CD4-positive, alpha-beta T cell treated with Interleukin-1 beta for 1 hour (primary cell): ENCODE data around the gene ITGA11.

Experiments used
- DNase-seq, 2 donors: peaks; one replicate each; pipeline ENCODE4 v3.0.0-alpha.2; 2020 to 2022

ITGA11 gene, protein sequence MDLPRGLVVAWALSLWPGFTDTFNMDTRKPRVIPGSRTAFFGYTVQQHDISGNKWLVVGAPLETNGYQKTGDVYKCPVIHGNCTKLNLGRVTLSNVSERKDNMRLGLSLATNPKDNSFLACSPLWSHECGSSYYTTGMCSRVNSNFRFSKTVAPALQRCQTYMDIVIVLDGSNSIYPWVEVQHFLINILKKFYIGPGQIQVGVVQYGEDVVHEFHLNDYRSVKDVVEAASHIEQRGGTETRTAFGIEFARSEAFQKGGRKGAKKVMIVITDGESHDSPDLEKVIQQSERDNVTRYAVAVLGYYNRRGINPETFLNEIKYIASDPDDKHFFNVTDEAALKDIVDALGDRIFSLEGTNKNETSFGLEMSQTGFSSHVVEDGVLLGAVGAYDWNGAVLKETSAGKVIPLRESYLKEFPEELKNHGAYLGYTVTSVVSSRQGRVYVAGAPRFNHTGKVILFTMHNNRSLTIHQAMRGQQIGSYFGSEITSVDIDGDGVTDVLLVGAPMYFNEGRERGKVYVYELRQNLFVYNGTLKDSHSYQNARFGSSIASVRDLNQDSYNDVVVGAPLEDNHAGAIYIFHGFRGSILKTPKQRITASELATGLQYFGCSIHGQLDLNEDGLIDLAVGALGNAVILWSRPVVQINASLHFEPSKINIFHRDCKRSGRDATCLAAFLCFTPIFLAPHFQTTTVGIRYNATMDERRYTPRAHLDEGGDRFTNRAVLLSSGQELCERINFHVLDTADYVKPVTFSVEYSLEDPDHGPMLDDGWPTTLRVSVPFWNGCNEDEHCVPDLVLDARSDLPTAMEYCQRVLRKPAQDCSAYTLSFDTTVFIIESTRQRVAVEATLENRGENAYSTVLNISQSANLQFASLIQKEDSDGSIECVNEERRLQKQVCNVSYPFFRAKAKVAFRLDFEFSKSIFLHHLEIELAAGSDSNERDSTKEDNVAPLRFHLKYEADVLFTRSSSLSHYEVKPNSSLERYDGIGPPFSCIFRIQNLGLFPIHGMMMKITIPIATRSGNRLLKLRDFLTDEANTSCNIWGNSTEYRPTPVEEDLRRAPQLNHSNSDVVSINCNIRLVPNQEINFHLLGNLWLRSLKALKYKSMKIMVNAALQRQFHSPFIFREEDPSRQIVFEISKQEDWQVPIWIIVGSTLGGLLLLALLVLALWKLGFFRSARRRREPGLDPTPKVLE

DNA sequence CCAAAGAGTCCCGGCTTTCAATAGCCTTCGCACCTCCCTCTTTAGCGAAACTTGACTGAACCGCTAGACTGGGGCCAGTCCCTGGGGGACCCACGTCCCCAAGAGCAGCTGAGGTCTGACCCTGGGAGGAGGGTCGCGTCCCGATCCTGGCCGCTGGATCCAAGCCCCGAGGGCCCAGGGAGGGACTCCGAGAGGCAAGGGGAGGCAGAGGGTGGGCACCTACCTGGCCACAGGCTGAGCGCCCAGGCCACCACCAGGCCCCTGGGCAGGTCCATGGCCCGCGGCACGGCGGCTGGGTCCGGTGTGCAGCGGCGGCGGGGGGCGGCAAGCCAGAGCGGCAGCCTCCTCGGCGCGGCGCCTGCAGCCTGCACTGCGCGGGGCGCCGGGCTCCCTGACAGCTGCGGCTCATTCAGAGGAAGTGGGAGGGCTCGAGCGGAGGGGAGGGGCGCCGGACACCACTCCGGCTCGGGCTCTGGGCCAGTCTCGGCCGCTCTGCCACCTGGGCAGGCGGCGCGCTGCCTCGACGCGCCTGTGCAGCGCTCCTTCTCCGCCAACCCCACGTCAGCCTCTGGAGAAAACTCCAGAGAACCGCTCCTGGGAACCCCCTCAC lies at the start of gene ITGA11:
TSS of gene ITGA11 (minus strand) at position 372 of the 610 bp plus-strand sequence. CDS start at position 275, 97 bp downstream.
- DNase-seq, result no peak

DNA sequence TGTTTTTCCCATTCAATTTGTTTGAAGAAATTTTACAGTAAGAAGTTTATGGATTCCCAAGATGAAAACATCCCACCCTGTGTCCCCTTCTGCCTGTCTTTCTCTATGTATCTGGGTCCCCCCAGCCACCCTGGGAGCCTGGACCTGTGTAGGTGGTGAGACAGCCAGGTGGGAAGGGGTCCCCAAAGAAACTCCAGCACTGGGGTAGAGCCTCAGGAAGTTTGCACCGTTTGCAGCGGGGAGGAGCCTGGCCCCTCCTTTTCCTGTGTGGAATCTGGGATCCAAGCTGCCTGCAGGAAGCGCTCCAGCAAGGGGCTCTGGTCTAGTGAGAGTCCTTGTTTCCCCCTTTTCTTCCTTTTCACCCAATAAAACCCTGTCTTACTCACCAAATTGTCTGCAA lies 49.4 kb upstream of the ITGA11 start:
- DNase-seq, result no peak

DNA sequence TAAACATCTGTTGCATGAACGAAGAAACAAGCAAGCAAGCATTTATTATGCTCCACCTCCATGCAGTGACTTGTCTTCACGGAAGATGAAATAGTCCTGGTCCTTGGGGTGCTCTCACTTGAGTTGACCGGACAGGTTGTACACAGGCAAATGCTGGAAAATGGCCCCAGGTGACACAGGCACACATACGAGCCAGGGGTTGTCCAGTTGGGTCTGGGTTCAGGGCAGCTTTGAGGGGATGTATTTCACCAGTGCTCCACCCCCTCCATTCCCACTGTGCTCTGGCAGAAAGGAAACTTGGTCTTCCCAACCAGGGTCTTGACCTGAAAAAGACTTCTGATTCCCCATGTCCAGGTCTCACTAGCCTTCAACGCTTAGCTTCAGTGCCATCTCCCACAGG lies 48.3 kb upstream of the ITGA11 start:
- no peak for DNase-seq

DNA sequence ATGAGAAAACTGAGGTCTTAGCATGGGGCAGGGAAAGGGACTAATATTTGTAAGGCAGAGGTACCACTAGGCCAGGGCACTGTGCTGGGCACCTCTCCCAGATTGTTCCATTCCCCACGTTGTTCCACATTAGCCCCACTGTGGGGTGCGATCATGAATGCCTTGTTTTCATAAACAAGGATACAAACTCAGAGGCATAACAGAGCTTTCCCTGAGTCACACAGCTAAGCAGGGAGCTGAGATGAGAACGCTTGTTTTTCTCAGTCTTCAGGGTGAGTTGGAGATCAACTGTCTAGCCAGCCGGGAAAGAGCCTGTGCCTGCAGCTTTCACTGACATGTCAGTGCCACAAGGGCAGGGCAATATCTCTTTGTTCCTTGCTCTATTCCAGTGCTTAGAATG lies 47.9 kb upstream of the ITGA11 start:
- no peak for DNase-seq

DNA sequence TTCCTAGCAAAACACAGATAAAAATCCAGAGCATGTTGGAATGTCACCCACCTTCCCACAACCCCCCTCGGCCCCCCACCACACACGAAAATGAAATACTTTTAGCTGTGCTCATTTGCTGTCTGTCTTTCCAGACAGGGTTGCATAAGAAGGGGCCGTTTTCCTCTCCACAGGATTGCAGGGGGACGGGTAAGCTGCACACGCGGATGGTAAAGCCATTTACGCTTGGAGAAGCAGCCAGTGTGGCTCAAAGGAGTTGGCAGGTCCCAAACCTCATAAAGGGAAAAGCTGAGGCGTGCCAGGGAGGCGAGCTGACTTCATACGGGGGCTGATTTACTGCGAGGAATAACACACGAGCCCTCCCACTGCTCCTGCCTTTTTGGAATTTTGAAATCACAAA lies 47.4 kb upstream of the ITGA11 start:
- DNase-seq, result no peak

DNA sequence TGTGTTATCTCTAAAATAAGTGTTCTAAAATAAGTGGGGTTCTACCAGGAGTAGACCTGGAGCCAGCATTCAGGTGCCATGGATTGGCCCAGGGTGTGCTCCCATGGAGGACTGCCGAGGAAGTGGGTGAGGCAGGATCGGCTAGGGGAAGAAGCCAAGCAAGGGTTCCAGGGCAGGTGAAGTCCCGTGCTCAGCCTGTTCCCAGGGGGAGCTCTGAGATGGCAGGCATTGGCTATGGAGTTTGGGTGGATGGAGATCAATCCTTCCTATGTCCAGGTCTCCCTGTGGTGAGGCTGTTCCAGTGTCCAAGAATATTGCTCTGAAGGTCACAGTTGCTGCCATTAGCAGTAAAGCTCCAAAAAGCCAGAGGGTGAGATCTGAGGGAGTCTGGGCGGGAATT lies 46.9 kb upstream of the ITGA11 start:
- no peak for DNase-seq

DNA sequence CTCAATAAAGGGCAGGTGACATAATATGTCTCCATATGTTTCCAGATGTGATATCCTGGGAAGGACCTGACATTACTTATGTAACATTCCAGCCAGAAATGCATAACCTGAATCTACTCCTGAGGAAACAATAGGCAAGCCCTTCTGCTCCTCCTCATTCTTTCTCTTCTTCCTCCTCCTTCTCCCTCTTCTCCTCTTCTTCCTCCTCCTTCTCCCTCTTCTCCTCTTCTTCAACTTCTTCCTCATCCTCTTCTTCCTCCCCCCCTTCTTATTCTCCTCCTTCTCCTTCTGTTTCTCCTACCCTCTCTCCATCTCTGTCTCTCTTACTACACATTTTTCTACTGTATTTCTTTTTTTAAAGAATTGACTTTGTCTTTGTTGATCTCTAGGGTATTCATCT lies 43.5 kb upstream of the ITGA11 start:
- no peak for DNase-seq

DNA sequence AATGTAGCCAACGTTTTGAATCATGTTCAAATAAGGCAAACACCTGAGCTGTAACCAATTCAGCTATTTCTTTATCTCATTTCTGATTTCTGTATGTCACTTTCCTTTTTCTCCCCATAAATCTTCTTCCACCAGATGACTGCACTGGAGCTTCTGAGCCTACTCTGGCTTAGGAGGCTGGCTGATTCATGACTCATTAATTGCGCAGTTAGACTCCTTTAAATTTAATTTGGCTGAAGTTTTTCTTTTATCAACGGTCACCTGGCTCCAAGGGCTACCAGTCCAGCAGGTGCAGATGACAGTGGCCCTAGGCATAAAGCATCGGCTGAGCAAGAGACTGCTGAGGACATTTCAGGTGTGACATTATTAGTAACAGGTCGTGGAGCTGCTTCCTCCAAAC lies 39.6 kb upstream of the ITGA11 start:
- no peak for DNase-seq

DNA sequence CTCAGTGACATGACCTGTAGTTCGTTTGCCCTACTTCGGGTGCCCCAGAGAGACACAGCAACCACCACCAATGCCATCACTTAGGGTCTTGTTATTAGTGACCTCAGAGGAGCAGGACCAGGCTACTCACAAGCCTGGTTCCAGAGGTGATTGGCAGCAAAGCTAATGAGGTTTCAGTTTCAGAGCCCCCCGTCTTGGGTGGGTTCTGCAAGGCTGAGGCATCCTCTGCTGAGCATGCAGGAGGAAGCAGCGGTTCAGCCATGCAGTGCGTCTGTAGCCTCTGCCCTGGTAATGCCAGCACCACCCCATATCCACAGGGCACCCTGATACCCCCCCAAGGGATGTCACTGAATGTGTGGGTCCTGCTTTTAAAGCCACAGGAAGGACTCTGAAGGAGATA lies 39.0 kb upstream of the ITGA11 start:
- DNase-seq, result no peak

DNA sequence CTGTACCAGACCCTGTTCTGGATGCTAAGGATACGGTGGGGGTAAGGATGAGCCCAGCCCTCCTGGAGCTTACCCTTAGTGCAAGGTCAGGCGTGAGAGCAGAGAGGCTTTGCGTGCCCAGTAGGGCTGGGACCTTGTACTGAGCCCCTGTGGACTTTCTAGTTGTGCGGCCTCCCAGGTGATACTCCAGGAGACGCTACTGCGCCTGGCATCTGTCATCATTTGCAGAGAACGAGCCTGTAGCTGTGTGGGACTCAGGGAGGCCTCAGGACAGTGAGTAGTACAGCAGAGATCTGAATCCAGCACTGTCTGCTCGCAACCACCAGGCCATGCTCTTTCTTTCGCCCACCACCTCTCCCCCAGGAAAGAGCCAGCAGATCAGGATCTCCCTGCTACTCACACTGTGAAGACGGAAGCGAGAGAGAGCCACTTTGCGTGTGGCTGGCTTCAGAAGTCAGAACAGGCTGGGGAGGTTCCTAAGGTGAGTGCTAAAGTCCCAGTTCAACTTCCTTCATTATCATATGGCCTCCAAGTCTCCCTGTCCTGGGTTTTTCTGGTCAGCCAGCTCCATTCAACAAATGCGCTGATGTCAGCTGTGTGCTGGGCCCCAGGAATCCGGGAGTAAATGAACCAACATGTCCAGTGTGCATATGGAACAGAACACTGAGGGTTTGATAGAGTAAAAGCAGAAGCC lies 38.2 kb upstream of the ITGA11 start:
- no peak for DNase-seq

DNA sequence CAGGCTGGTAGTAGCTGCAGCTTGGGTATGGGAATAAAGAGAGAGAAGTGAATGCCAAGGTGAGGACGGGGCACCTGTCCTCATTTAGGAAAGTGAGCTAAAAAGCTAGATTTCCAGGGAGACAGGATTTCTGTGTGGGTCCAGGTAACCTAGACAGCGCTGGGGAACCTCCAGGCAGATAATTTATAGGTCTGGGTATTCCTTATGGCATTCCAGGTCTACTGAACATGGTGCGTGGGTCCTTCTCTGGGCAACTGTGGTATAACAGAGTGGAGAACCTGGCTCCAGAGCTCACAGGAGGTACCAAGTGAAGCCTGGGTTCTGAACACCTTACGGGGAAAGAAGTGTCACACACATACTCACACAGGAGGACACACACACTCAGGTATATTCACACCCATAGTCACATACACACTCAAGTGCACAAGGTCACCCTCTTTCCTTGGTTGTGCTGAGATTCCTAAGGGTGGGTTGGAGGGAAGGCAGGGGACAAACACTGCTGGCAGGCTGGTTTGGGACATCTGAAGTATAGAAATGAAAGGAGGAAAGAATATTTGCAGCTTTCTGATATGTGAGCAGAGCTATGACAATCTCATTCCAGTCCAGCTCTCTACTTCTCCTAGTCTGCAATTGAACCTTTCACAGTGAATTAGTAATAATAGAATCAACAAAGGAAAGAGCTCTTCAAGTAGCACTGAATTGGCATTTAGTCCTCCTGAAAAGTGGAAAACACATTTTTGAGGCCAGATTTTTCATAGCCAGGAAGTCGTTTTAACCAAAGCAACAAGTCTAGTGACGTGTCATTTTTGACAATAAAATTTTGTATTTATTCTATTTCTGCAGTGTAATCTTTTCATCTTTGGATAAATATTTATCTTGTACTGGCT lies 37.4 kb upstream of the ITGA11 start:
- no peak for DNase-seq

DNA sequence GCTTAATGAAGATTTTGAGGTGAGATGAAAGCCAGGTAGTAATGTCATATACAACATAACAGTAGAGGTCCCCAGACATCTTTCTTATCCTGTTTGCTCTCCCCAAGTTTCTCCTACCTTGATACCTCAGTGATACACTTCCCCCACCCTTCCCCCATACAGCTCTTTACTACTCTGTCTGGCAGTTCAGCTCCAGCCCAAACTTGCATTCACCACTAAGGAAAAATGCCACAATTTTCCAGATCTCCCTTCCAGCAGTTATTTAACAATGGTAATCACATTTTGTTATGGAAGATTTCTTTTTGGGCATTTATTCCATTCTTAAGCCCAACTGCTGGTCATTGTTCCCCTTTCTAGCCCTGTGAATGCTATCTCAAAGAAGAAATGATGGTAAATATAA lies 34.9 kb upstream of the ITGA11 start:
- DNase-seq, result no peak

DNA sequence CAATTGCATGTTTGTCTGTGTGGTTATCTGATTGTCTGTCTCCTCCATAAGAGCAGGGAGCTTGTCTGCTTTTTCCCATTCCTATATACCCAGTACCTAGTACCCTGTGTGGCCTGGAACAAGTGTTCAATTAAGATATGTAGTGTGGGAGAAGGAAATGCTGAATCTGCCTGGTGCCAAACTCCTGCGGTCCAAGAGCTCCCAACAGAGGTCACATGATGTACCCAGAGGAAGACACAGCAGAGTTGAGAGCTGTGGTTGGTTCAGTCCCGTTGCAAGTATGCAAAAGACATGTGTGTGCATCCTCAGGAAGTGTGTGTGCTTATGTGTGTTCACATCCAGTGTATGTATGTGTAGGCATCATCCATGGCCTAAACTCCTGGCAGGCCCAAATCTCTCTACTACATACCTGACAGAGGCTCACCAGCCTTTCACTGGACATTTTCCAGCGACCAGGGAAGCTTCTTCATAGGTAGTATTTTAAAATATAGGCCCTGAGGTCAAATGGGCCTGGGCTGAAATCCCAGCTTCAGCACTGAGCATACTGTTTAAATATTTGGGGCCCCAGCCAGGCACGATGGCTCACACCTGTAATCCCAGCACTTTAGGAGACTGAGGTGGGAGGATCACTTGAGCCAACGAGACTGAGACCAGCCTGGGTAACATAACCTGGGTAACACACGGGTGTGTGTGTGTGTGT lies 34.0 kb upstream of the ITGA11 start:
- DNase-seq, result no peak

DNA sequence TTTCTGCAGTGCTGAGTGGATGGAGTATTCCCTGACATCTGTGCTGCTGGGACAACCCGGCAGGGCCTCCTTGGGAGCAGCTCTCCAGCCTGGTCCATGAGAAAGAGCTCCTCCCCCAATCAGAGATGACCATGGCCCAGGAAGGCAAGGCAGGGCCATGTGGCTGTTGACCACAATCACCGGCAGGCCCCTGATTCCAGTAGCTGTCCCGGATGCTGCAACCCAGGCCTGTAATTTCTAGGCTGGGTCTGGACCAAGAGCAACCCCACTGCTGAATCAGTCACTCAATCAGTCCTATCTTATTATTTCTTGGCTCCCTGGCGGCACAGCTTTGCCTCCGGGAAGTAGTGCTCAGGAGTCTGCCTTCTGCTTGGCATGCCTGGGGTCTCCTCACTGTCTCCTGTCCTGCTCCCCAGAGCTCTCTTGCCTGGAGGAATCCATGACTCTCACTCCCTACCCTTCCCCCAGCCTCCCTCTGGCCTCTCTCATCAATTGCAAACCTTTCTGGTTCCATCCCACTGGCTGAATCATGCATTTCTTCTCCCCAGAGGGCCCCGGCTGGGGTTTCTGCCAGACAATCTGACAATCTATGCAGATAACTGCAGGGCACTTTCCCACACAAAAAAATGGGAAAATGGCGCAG lies 32.6 kb upstream of the ITGA11 start:
- no peak for DNase-seq

DNA sequence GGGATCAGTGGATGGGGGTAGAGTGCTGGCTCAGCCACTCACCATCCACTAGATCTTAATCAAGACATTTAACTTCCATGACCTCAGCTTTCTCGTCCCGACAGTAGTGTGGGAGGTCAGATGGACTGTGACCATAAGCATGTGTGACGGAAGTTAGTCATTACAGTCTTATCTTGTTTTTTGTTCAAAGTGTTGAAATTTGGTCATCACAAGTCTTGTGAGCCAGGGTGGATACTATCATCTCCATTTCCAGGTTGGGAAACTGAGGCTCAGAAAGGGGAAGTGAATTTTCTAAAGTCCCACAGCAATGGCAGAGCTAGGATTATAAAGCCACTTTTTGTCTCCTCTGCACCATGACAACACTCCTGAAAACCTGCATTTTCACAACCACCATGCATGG lies 32.0 kb upstream of the ITGA11 start:
- no peak for DNase-seq

DNA sequence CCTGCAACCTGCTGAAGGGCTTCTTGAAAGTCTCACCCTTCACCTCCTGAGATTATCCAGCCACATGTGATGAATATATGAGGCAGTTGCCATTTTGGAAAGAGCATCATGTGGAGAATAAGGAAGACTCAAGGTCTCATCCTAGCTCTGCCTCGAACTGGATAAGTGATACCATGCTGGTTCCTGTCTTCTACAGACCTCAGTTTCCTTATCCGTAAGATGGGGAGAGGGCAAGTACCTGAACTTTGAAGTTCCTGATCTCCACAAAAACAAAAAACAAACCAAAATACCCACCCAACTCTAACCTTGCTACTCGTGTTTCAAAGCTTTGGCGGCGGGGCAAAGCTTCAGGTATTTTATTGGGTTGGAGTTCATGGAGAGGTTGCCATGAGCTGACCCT lies 31.5 kb upstream of the ITGA11 start:
- DNase-seq, result no peak

DNA sequence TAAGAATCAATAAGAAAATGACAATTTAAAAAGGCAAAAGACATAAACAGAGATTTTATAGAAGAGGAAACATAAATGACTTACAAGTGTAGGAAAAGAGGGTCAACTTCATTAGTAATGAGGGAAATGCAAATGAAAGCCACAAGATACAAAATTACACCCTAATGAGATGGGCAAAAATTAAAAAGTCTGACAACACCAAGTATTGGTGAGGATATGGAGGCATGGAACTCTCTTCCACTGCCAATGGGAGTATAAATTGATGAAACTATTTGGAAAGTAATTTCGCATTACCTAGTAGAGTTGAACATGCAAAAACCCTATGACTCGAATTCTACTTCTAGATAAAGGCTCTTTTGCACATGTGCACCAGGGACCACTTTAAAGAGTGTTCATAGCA lies 28.2 kb upstream of the ITGA11 start:
- no peak for DNase-seq

DNA sequence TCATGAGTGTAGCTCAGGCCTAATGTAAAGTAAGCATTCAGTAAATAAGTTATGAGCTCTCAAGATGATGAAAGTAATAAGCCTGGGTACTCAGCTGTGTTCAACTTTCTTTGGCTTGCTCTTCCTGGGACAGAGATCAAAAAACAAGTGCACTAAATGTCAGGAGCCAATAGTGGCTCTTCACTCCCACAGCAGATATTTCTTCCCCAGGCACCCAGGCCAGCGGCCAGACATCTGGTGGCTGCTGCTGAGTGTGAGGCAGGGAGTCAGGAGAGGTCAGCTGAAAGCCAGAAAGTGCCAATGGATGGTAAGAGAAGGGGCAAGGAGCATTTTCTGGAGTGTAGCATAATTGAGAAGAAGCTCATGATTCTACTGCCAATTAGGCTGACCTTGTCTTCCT lies 18.2 kb upstream of the ITGA11 start:
- no peak for DNase-seq

DNA sequence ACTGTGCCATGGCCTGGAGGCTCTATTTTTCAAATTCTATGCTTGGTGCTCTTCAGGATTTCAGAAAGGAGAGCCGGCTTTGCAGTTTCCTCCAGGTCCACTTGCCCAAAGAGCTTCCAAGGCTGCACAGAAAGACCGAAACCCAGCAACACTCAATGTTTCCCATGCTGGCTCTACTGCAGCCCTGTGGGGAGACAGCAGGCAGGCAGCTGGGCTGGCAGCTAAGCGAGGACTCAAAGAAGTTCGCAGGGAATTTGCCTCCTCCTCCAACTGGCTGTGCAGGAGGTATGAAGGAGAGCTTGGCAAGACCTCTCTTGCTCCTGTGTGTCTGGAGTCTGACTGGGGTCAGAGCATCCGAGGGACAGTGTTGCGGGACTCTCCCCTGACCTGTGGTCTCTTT lies 17.4 kb upstream of the ITGA11 start:
- DNase-seq, result no peak
